Measurements from ENCODE around the gene ELK4.

The ELK4 gene

DNA sequence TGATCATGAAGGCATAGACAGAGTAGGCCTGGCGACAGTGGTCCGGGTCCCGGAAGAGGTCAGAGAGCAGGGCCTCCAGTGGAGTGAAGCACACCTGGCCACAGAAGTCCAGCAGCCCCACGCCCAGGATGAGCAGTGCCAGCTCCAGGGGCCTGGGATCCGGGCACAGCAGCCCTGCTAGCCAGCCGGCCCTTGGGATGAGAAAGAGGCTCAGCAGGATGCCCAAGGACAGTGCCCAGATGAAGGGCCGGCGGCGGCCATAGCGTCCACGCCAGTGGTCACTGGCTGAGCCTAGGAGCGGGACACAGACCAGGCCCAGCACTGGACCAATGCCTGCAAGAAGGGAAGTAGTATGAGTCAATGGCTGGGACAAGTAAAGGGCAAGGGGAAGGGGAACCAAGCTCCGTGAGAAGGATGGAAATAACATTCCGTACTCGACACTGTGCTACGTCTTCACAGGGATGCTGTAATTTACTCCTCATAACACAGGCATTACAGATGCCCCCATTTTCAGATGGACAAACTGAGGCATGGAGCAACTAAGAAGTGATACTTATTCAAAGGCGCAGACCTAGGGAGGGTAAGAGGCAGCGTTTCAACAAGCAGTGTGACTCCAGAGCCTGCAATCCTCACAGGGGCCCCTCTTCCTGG lies 31.6 kb upstream of the ELK4 start:
- Histone ChIP-seq H3K79me2 (ENCODE audit: low read length) (no peaks in the 10 kb centered on the region), H4K20me1 (ENCODE audit: insufficient read depth, low read length) (no peaks in the 10 kb centered on the region), H3F3A (ENCODE audit: insufficient read depth, low read length) (no peaks in the 10 kb centered on the region), H3K9me3 (replicated peaks; ENCODE audit: insufficient read depth, low read length) (no peaks in the 10 kb centered on the region), H3K4me1 (ENCODE audit: low read length) (no peaks in the 10 kb centered on the region), H3K4me2 (ENCODE audit: low read depth, low read length) (no peak overlapping the region), H3K27ac (ENCODE audit: low read length) (no peak overlapping the region), H3K9ac (ENCODE audit: low read length) (no peak overlapping the region), H3K27me3 (replicated peaks; ENCODE audit: insufficient read depth, low read length) (peaks cover 87% of the 10 kb centered on the region), H3K9me2 (replicated peaks; ENCODE audit: insufficient read depth, low read length) (no peaks in the 10 kb centered on the region), H3K4me3 (ENCODE audit: low read length) (no peak overlapping the region), H3K36me3 (replicated peaks; ENCODE audit: insufficient read depth, low read length) (no peaks in the 10 kb centered on the region), H2AFZ (ENCODE audit: low read length) (no peak overlapping the region)
- TF ChIP-seq CTCF (IDR thresholded peaks at IDR 0.05; ENCODE audit: low read length) (no peak), EZH2phosphoT487 (IDR thresholded peaks at IDR 0.05; ENCODE audit: low read length) (no peak), EZH2 (optimal IDR thresholded peaks at IDR 0.05; ENCODE audit: low read depth, low read length) (no peak)
- no peak for DNase-seq

DNA sequence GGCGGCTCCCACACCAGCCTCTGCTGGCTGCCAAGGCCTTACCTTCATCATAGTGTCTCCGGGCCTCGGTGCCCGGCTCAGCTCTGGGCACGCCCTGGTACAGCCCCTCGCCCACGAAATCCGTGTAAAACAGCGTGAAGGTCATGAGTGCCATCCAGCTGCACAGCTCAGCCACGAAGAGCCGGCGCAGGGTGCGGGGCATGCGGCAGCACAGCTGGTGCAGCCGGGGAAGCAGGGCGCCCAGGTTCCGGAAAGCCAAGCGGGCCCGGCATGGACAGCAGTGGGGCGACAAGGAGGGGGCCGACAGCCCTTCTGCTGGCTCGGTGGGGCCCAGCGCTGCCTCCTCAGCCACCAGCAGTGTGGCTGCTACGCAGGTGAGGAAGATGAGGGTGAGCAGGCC lies 31.0 kb upstream of the ELK4 start:
- no peaks in the 10 kb centered on the region for H4K20me1 ChIP-seq (ENCODE audit: insufficient read depth, low read length)
- H2AFZ ChIP-seq (ENCODE audit: low read length) = no peak overlapping the region
- TF ChIP-seq EZH2 (optimal IDR thresholded peaks at IDR 0.05; ENCODE audit: low read depth, low read length) = no peak
- TF ChIP-seq EZH2phosphoT487 (IDR thresholded peaks at IDR 0.05; ENCODE audit: low read length) = no peak
- TF ChIP-seq CTCF (IDR thresholded peaks at IDR 0.05; ENCODE audit: low read length) = no peak
- no peak for DNase-seq
- H3K9me2 ChIP-seq (replicated peaks; ENCODE audit: insufficient read depth, low read length) = no peaks in the 10 kb centered on the region
- no peaks in the 10 kb centered on the region for H3K36me3 ChIP-seq (replicated peaks; ENCODE audit: insufficient read depth, low read length)
- no peaks in the 10 kb centered on the region for H3F3A ChIP-seq (ENCODE audit: insufficient read depth, low read length)
- no peak overlapping the region for H3K4me2 ChIP-seq (ENCODE audit: low read depth, low read length)
- no peak overlapping the region for H3K4me3 ChIP-seq (ENCODE audit: low read length)
- H3K9me3 ChIP-seq (replicated peaks; ENCODE audit: insufficient read depth, low read length) = no peaks in the 10 kb centered on the region
- peaks cover 85% of the 10 kb centered on the region for H3K27me3 ChIP-seq (replicated peaks; ENCODE audit: insufficient read depth, low read length)
- H3K79me2 ChIP-seq (ENCODE audit: low read length) = no peaks in the 10 kb centered on the region
- no peaks in the 10 kb centered on the region for H3K4me1 ChIP-seq (ENCODE audit: low read length)
- no peak overlapping the region for H3K27ac ChIP-seq (ENCODE audit: low read length)
- no peak overlapping the region for H3K9ac ChIP-seq (ENCODE audit: low read length)

GRCh38 chr1:205662135-205662738 lies 30.4 kb upstream of the ELK4 start:
- H3K4me1 ChIP-seq (ENCODE audit: low read length) = no peaks in the 10 kb centered on the region
- H3K27ac ChIP-seq (ENCODE audit: low read length) = no peak overlapping the region
- no peaks in the 10 kb centered on the region for H4K20me1 ChIP-seq (ENCODE audit: insufficient read depth, low read length)
- no peak for DNase-seq
- no peaks in the 10 kb centered on the region for H3F3A ChIP-seq (ENCODE audit: insufficient read depth, low read length)
- no peak for TF ChIP-seq EZH2 (optimal IDR thresholded peaks at IDR 0.05; ENCODE audit: low read depth, low read length)
- TF ChIP-seq EZH2phosphoT487 (IDR thresholded peaks at IDR 0.05; ENCODE audit: low read length) = no peak
- no peak for TF ChIP-seq CTCF (IDR thresholded peaks at IDR 0.05; ENCODE audit: low read length)
- no peak overlapping the region for H3K4me3 ChIP-seq (ENCODE audit: low read length)
- H3K9me3 ChIP-seq (replicated peaks; ENCODE audit: insufficient read depth, low read length) = no peaks in the 10 kb centered on the region
- H3K9me2 ChIP-seq (replicated peaks; ENCODE audit: insufficient read depth, low read length) = no peaks in the 10 kb centered on the region
- H2AFZ ChIP-seq (ENCODE audit: low read length) = no peak overlapping the region
- no peak overlapping the region for H3K9ac ChIP-seq (ENCODE audit: low read length)
- H3K27me3 ChIP-seq (replicated peaks; ENCODE audit: insufficient read depth, low read length) = peaks cover 81% of the 10 kb centered on the region
- no peak overlapping the region for H3K4me2 ChIP-seq (ENCODE audit: low read depth, low read length)
- H3K36me3 ChIP-seq (replicated peaks; ENCODE audit: insufficient read depth, low read length) = no peaks in the 10 kb centered on the region
- H3K79me2 ChIP-seq (ENCODE audit: low read length) = no peaks in the 10 kb centered on the region

Measured in MM.1S (cell line).